OCI-LY7 (cell line): ENCODE results near the gene SH3RF3. TPM values are rescaled to one million over a fixed set of nuclear protein-coding genes. Genes with fewer than 3 reads are reported as not detected.

Experiments
- BruUV-seq: library from RNA; stranded (reverse); fragments of 400-500 nt; replicated peaks from 2 replicates; lab custom pipeline; 2021; lab: Mats Ljungman, UMichigan
- CTCF ChIA-PET: fragments of 300-600 bp; sonication (Branson Sonifier 250); formaldehyde crosslinking; loops from one replicate; lab custom pipeline; 2022; ENCODE audit warnings: antibody characterized with exemption; ENCODE audit not compliant: unreplicated experiment; lab: Charles Lee
- POLR2A ChIA-PET: fragments of 300-600 bp; sonication (Branson Sonifier 250); formaldehyde crosslinking; loops from one replicate; lab custom pipeline; 2022; ENCODE audit warnings: antibody characterized with exemption; lab: Charles Lee
- DNase-seq: peaks from one replicate; pipeline ENCODE4 v3.0.0-alpha.2; 2015; ENCODE audit warnings: low spot score
- H2AFZ ChIP-seq: fragments of 200-600 bp; sonication (generic), shearing (Covaris generic); 2 replicates; pipeline ENCODE4 v1.6.1; 2014; ENCODE audit warnings: mild to moderate bottlenecking, antibody characterized with exemption, low read length, moderate library complexity
- H3K27ac ChIP-seq: fragments of 200-600 bp; sonication (generic); 2 replicates; pipeline ENCODE4 v1.5.1; 2014; ENCODE audit warnings: mixed run types, low read depth, mild to moderate bottlenecking, moderate library complexity, low read length, inconsistent platforms; ENCODE audit not compliant: poor library complexity, severe bottlenecking
- H3K36me3 ChIP-seq: fragments of 200-600 bp; sonication (generic); 2 replicates; pipeline ENCODE4 v1.6.1; 2014; ENCODE audit warnings: mild to moderate bottlenecking, antibody characterized with exemption, low read length, moderate library complexity, mixed read lengths; ENCODE audit not compliant: insufficient read depth
- H3K4me1 ChIP-seq: fragments of 200-600 bp; sonication (generic); 2 replicates; pipeline ENCODE4 v1.5.1; 2014; ENCODE audit warnings: mild to moderate bottlenecking, low read length; ENCODE audit not compliant: insufficient read depth, poor library complexity, severe bottlenecking
- H3K4me2 ChIP-seq: fragments of 200-600 bp; sonication (generic); 2 replicates; pipeline ENCODE4 v1.6.1; 2014; ENCODE audit warnings: mild to moderate bottlenecking, low read length
- H3K4me3 ChIP-seq: fragments of 200-600 bp; sonication (generic); 2 replicates; pipeline ENCODE4 v1.5.1; 2014; ENCODE audit warnings: mild to moderate bottlenecking, low read depth, low read length; ENCODE audit not compliant: poor library complexity, severe bottlenecking
- H3K79me2 ChIP-seq: fragments of 200-600 bp; sonication (generic); 2 replicates; pipeline ENCODE4 v1.6.1; 2016; ENCODE audit warnings: low read depth, mild to moderate bottlenecking, low read length, moderate library complexity, mixed read lengths; ENCODE audit not compliant: insufficient read depth
- H3K9me2 ChIP-seq: fragments of 200-600 bp; sonication (generic); 2 replicates; pipeline ENCODE4 v1.6.1; 2016; ENCODE audit warnings: mild to moderate bottlenecking, low read length, mixed read lengths; ENCODE audit not compliant: insufficient read depth
- H3K9me3 ChIP-seq: fragments of 200-600 bp; sonication (generic); 2 replicates; pipeline ENCODE4 v1.6.1; 2014; ENCODE audit warnings: mild to moderate bottlenecking, mixed run types, low read length, mixed read lengths
- H4K20me1 ChIP-seq: fragments of 200-600 bp; sonication (generic); 2 replicates; pipeline ENCODE4 v1.6.1; 2014; ENCODE audit warnings: mild to moderate bottlenecking, antibody characterized with exemption, low read length, moderate library complexity, mixed read lengths; ENCODE audit not compliant: insufficient read depth
- EZH2phosphoT487 ChIP-seq: fragments of 200-600 bp; sonication (generic); IDR thresholded peaks from 2 replicates; pipeline ENCODE4 v1.6.1; 2018; ENCODE audit warnings: low read depth, borderline replicate concordance, mild to moderate bottlenecking, mixed run types, antibody characterized with exemption, low read length, moderate library complexity, mixed read lengths
- intact Hi-C: fragments of 100-400 bp; cut with micrococcal nuclease; formaldehyde crosslinking; loops from one replicate; pipeline ENCODE4 v1.10.0; 2022; ENCODE audit not compliant: unreplicated experiment
- total RNA-seq, 2 experiments: library from RNA; depleted of rRNA in 1 of 2; stranded (reverse); fragments of >200 nt in 1 of 2; shearing (Covaris generic) in 1 of 2; gene quantifications; 2 replicates each; pipeline ENCODE4 v1.2.3, GENCODE V29; 2014 to 2022
- TF ChIP-seq, protein P1 (sequence below): fragments of 200-600 bp; sonication (generic); conservative IDR thresholded peaks from 2 replicates; pipeline ENCODE4 v1.5.1; 2014; ENCODE audit warnings: mild to moderate bottlenecking, antibody characterized with exemption, low read length, moderate library complexity, mixed read lengths

SH3RF3 gene
- total RNA-seq, 2 experiments from 2014 or later, result not detected

DNA sequence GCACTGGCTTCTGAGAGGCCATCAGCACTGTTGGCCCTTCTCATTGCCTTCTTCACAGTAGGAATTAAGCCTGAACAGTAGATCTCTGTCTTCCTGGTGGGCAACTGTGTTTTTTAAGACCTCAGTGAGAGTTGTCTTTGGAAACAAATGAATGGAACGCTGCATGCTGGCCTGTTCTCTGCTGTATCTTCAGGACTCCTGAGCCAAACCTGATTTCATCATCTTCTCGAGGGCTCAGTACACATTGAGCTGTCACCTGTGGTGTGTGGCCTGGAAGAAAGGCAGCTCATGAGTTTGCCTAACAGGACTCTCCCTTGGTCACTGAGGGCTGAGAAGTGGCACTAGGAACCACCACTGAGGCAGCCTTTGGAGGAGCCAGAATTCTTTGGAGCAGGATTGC lies 39.7 kb downstream of the SH3RF3 start:
- Histone ChIP-seq H3K4me3 (no peak overlapping the region), H3K9me2 (no peaks in the 10 kb centered on the region), H3K27ac (no peak overlapping the region), H2AFZ (no peak overlapping the region), H3K36me3 (no peaks in the 10 kb centered on the region), H3K4me2 (no peak overlapping the region), H3K79me2 (no peaks in the 10 kb centered on the region), H3K4me1 (no peaks in the 10 kb centered on the region), H3K9me3 (no peaks in the 10 kb centered on the region), H4K20me1 (no peaks in the 10 kb centered on the region)
- CTCF ChIA-PET, result interaction anchor here (0.6 kb wide), 1 partner anchor 12 kb away, joined by 3 read pairs; no protein-coding TSS in a partner anchor
- POLR2A ChIA-PET, result no interaction called here
- no TSS peak for BruUV-seq
- DNase-seq, result no peak
- intact Hi-C loops, result no loop called here
- TF ChIP-seq, protein P1, sequence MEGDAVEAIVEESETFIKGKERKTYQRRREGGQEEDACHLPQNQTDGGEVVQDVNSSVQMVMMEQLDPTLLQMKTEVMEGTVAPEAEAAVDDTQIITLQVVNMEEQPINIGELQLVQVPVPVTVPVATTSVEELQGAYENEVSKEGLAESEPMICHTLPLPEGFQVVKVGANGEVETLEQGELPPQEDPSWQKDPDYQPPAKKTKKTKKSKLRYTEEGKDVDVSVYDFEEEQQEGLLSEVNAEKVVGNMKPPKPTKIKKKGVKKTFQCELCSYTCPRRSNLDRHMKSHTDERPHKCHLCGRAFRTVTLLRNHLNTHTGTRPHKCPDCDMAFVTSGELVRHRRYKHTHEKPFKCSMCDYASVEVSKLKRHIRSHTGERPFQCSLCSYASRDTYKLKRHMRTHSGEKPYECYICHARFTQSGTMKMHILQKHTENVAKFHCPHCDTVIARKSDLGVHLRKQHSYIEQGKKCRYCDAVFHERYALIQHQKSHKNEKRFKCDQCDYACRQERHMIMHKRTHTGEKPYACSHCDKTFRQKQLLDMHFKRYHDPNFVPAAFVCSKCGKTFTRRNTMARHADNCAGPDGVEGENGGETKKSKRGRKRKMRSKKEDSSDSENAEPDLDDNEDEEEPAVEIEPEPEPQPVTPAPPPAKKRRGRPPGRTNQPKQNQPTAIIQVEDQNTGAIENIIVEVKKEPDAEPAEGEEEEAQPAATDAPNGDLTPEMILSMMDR, result no peak
- TF ChIP-seq EZH2phosphoT487, result no peak

DNA sequence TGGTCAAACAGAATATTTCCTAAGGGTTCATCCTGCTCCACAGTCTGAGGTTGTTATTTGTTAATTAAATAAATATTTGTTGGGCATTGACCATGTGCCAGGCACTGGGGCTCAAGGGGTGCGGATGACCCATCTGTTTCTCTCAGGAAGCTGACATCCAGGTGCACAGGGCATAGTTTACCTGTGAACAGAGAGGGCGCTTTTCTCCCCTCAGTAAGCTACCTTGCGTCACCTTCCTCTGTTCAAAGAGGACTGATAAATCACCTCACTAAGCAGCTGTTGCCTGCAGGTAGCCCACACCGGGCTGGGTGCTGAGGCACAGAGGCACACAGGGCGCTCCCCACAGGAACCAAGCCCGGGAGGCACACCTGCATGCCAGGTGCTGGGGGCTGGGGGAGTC lies 41.6 kb downstream of the SH3RF3 start:
- no peaks in the 10 kb centered on the region for H3K9me3 ChIP-seq
- no peak overlapping the region for H3K4me3 ChIP-seq
- H3K9me2 ChIP-seq, result no peaks in the 10 kb centered on the region
- POLR2A ChIA-PET, result no interaction called here
- H3K27ac ChIP-seq, result no peak overlapping the region
- H3K4me1 ChIP-seq, result no peaks in the 10 kb centered on the region
- H3K4me2 ChIP-seq, result no peak overlapping the region
- no peak for DNase-seq
- intact Hi-C loops, result no loop called here
- CTCF ChIA-PET, result no interaction called here
- H3K36me3 ChIP-seq, result no peaks in the 10 kb centered on the region
- no peaks in the 10 kb centered on the region for H4K20me1 ChIP-seq
- BruUV-seq, result no TSS peak
- H2AFZ ChIP-seq, result no peak overlapping the region
- H3K79me2 ChIP-seq, result no peaks in the 10 kb centered on the region
- TF ChIP-seq, protein P1, result no peak
- no peak for TF ChIP-seq EZH2phosphoT487

DNA sequence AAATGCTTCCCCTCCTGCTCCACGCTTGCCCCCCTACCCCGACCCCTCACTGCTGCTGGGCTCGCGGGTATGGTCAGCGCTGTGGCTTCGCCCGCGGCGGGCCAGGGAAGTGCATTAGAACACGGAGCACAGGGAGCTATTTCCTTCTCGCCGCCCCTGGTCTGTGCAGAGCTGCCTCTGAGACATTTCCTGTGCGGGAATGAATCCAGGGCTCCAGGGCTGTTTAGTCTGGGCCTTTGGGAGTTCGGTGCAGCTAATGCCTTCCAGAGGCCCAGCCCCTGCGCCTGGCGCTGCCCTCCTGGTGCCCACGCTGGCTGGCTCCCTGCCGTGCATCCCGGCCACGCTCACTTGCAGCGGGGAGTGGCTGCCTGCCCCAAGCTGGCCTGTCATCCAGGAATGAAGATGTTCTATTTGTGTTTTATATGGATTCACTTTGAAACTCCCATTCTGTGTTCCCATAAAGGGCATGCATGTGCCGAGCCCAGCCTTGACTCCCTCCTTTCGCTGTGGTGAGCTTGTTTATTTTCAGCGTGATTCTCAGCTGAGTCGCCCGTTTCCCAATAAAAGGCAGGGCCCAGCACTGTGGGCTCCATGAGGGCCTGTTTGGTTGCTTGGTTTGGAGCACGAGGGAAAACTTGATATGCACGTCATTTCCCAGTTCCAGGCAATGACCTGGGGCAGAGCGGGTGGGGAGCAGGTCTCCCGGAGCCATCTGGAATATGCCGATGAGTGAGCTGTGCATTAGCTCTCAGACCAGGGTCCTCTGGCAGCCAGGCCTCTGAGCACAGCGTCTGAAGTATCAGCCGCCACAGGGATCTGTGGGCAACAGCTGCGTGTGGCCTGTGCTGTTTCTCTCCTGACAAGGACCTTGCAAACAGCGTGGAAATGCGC lies 42.7 kb downstream of the SH3RF3 start:
- Histone ChIP-seq H3K4me3 (no peak overlapping the region), H3K36me3 (no peaks in the 10 kb centered on the region), H2AFZ (no peak overlapping the region), H3K9me2 (no peaks in the 10 kb centered on the region), H3K9me3 (no peaks in the 10 kb centered on the region), H3K27ac (no peak overlapping the region), H3K4me1 (no peaks in the 10 kb centered on the region), H3K79me2 (no peaks in the 10 kb centered on the region), H4K20me1 (no peaks in the 10 kb centered on the region), H3K4me2 (no peak overlapping the region)
- DNase-seq, result no peak
- ChIA-PET POLR2A (no interaction called here), CTCF (interaction anchor here (0.6 kb wide), 1 partner anchor 1480 kb away, joined by 3 read pairs; no protein-coding TSS in a partner anchor)
- intact Hi-C loops, result no loop called here
- no TSS peak for BruUV-seq
- no peak for TF ChIP-seq EZH2phosphoT487
- TF ChIP-seq, protein P1, result no peak
